ENCODE data around the gene USP47.

Gene USP47

GRCh38 chr11:11841723-11842420 is at the start of gene USP47:
TSS of gene USP47 (plus strand) at chr11:11841972. CDS start at chr11:11842186, 214 bp downstream.
- DNase-seq (ENCODE audit: low read depth in 2 of 2), result peak; percentile 88 to 93

- DNase-seq (ENCODE audit: low read depth in 2 of 2), result no peak
Measured at GRCh38 chr11:11793073-11793472, 48.7 kb upstream of the USP47 start.

GRCh38 chr11:11798586-11799438 is 43.0 kb upstream of the USP47 start:
- DNase-seq (ENCODE audit: low read depth in 2 of 2), result peak; percentile 27 to 49

GRCh38 chr11:11805228-11805627 is 36.5 kb upstream of the USP47 start:
- no peak for DNase-seq (ENCODE audit: low read depth in 2 of 2)

- no peak for DNase-seq (ENCODE audit: low read depth in 2 of 2)
Measured at GRCh38 chr11:11806074-11806473, 35.7 kb upstream of the USP47 start.

- no peak for DNase-seq (ENCODE audit: low read depth in 2 of 2)
Measured at GRCh38 chr11:11806586-11806985, 35.2 kb upstream of the USP47 start.

- DNase-seq (ENCODE audit: low read depth in 2 of 2), result no peak
Measured at GRCh38 chr11:11807811-11808782, 33.7 kb upstream of the USP47 start.

- no peak for DNase-seq (ENCODE audit: low read depth in 2 of 2)
Measured at GRCh38 chr11:11808992-11809615, 32.7 kb upstream of the USP47 start.

- no peak for DNase-seq (ENCODE audit: low read depth in 2 of 2)
Measured at GRCh38 chr11:11810764-11811726, 30.7 kb upstream of the USP47 start.

GRCh38 chr11:11813288-11813962 is 28.3 kb upstream of the USP47 start:
- DNase-seq (ENCODE audit: low read depth in 2 of 2), result no peak

GRCh38 chr11:11814614-11815452 is 26.9 kb upstream of the USP47 start:
- no peak for DNase-seq (ENCODE audit: low read depth in 2 of 2)

- DNase-seq (ENCODE audit: low read depth in 2 of 2), result no peak
Measured at GRCh38 chr11:11816511-11817314, 25.1 kb upstream of the USP47 start.

GRCh38 chr11:11817957-11818356 is 23.8 kb upstream of the USP47 start:
- DNase-seq (ENCODE audit: low read depth in 2 of 2), result no peak

- DNase-seq (ENCODE audit: low read depth in 2 of 2), result no peak
Measured at GRCh38 chr11:11818529-11819121, 23.1 kb upstream of the USP47 start.

GRCh38 chr11:11821899-11822298 is 19.9 kb upstream of the USP47 start:
- no peak for DNase-seq (ENCODE audit: low read depth in 2 of 2)

GRCh38 chr11:11822946-11823345 is 18.8 kb upstream of the USP47 start:
- DNase-seq (ENCODE audit: low read depth in 2 of 2), result no peak

GRCh38 chr11:11826260-11826659 is 15.5 kb upstream of the USP47 start:
- DNase-seq (ENCODE audit: low read depth in 2 of 2), result no peak

Measured in stimulated activated CD4-positive, alpha-beta T cell treated with anti-CD3 and anti-CD28 coated beads, Interleukin-1b, Interleukin-23, amount 100 ng/mL, for 1 hour (primary cell).